WERI-Rb-1 (cell line): ENCODE data around the gene PEAK1.

Source experiments
- DNase-seq: peaks from one replicate; pipeline ENCODE4 v3.0.0-alpha.2; 2020
- H3K27ac ChIP-seq: fragments of 250-450 bp; sonication (Bioruptor Pico); 2 replicates; pipeline ENCODE4 v1.5.1; 2020; ENCODE audit warnings: mild to moderate bottlenecking, moderate library complexity
- H3K27me3 ChIP-seq: fragments of 250-450 bp; sonication (Bioruptor Pico); 2 replicates; pipeline ENCODE4 v1.5.1; 2021; ENCODE audit warnings: mild to moderate bottlenecking, low read depth, moderate library complexity; ENCODE audit not compliant: insufficient read depth, severe bottlenecking
- H3K36me3 ChIP-seq: fragments of 250-450 bp; sonication (Bioruptor Pico); 2 replicates; pipeline ENCODE4 v1.5.1; 2020; ENCODE audit warnings: mild to moderate bottlenecking, moderate library complexity
- H3K4me3 ChIP-seq: 2 replicates; pipeline ENCODE4 v1.5.1; 2011; ENCODE audit warnings: low read depth, mild to moderate bottlenecking, control low read depth, low read length
- H3K9me3 ChIP-seq: fragments of 250-450 bp; sonication (Bioruptor Pico); 2 replicates; pipeline ENCODE4 v1.5.1; 2021; ENCODE audit warnings: mild to moderate bottlenecking, moderate library complexity; ENCODE audit not compliant: severe bottlenecking
- TF ChIP-seq, protein P1 (sequence below): IDR thresholded peaks from 2 replicates; pipeline ENCODE4 v1.5.1; 2011; ENCODE audit warnings: low read depth, mild to moderate bottlenecking, control low read depth, inconsistent platforms, low read length

PEAK1 gene

DNA sequence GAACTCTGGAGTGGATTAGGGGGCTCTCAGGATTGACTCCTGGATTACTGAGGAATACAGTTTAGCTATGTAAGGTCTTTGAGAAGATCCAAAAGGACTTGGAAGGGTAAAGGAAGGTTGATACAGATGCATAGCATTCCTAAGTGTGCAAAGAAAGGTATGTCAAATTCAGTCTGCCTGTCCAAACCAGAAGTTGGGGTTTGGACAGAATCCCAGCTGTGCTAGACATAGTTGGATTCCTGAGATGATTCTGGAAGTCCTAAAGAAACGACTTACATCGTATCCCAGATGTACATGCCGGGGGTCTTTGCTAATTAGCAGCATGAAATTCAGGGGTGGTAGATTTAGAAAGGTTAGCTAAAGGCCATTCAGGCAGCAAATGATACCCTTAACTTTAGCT lies 251.3 kb downstream of the PEAK1 start:
- TF ChIP-seq, protein P1, sequence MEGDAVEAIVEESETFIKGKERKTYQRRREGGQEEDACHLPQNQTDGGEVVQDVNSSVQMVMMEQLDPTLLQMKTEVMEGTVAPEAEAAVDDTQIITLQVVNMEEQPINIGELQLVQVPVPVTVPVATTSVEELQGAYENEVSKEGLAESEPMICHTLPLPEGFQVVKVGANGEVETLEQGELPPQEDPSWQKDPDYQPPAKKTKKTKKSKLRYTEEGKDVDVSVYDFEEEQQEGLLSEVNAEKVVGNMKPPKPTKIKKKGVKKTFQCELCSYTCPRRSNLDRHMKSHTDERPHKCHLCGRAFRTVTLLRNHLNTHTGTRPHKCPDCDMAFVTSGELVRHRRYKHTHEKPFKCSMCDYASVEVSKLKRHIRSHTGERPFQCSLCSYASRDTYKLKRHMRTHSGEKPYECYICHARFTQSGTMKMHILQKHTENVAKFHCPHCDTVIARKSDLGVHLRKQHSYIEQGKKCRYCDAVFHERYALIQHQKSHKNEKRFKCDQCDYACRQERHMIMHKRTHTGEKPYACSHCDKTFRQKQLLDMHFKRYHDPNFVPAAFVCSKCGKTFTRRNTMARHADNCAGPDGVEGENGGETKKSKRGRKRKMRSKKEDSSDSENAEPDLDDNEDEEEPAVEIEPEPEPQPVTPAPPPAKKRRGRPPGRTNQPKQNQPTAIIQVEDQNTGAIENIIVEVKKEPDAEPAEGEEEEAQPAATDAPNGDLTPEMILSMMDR = no peak
- Histone ChIP-seq H3K36me3 (no peaks in the 10 kb centered on the region), H3K9me3 (no peaks in the 10 kb centered on the region), H3K4me3 (no peak overlapping the region), H3K27ac (no peak overlapping the region), H3K27me3 (no peaks in the 10 kb centered on the region)
- no peak for DNase-seq

DNA sequence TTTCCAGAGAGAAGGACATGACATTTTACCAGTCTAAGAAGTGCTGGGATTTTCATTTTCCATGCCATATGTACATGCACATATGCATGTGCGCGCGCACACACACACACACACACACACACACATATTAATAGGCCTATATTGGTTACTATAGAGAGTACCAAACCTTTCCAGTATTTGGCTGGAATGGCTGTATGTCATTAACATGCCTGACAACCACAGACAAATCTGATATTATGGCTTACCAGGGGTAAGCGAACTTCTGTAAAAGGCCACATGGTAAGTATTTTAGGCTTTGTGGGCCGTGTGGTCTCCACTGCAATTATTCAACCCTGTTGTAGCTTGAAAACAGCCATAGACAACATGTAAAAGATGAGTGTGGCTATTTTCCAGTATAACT lies 251.8 kb downstream of the PEAK1 start:
- Histone ChIP-seq H3K27ac (no peak overlapping the region), H3K9me3 (no peaks in the 10 kb centered on the region), H3K4me3 (no peak overlapping the region), H3K36me3 (no peaks in the 10 kb centered on the region), H3K27me3 (no peaks in the 10 kb centered on the region)
- DNase-seq = no peak
- TF ChIP-seq, protein P1 = no peak

DNA sequence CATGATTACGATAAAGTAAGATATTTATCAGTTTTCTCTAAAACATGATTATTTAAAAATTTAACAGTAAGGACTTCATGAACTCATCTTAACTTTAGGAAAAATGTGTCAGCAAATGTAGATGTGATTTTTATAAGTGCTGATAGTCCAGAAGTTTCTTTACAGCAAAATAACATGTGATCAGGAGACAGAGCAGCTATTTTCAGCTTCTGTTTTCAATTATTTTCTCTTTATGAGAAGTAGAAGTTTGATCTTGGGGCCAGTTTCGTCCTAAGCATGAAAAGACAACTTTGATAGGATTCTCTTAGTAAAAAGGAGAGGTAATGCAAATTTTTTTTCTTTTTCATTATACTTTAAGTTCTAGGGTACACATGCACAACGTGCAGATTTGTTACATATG lies 252.5 kb downstream of the PEAK1 start:
- DNase-seq = no peak
- TF ChIP-seq, protein P1 = no peak
- Histone ChIP-seq H3K4me3 (no peak overlapping the region), H3K27ac (no peak overlapping the region), H3K27me3 (no peaks in the 10 kb centered on the region), H3K36me3 (no peaks in the 10 kb centered on the region), H3K9me3 (no peaks in the 10 kb centered on the region)

DNA sequence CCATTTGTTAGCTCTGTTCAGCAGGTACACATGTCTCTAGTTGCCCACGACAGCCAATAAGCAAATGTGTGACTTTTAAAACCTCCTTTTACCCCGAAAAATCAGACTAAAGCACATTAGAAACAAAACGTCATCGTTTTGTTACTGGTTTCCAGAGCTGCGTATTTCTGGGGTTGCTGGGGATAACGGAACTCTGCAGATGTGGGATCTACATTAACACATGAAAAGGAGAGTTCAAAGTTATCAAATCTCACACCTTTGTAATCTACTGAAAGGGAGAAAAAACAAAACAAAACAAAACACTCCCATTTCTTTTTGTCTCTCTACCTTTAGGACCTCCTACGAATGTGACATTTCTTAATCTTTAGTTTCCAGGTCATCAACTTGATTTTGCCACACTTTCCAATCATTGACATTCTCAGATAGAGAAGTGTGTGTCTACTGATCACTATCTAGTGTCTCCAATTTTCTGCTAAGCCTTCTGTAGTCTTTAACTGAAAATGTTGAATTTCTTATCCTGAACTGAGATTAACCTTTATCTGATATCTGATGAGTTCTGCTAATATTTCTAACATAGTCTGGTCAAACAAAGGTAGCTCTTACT lies 256.0 kb downstream of the PEAK1 start:
- TF ChIP-seq, protein P1 = no peak
- Histone ChIP-seq H3K27me3 (no peaks in the 10 kb centered on the region), H3K9me3 (no peaks in the 10 kb centered on the region), H3K27ac (no peak overlapping the region), H3K36me3 (no peaks in the 10 kb centered on the region), H3K4me3 (no peak overlapping the region)
- no peak for DNase-seq

DNA sequence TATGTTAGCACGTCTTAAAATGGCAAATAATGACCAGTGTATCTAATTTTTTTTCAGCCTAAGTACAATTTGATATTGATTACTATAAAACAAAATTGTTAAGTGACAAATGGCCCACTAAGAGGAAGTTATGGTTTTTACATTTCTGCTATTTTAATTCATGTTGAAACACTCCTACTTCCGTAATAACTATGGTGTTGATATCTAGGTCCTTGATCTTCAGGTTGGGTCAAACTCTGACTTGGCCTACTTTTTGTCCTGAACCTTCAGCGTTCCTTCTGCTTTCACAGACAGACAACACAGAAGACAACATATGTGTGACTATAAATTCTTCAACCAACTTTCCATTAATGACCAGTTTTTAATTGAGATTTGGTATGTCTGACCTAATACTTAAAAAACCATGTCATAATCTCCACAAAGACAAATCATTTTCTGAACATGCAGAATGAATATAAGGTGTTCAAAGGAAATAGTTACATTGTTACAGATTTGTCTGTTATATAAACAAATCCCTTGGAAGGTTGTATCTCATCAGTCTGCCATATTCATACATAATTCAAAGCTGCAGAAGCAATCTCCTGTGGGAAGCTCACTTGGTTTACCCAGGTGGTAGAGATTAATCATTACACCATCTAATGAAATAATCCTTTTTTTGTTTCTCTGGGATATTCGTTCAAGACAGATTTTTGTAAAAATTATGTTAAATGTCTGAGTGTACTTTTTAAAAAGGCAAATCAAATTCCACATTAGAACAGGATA lies 256.9 kb downstream of the PEAK1 start:
- Histone ChIP-seq H3K9me3 (no peaks in the 10 kb centered on the region), H3K27ac (no peak overlapping the region), H3K36me3 (no peaks in the 10 kb centered on the region), H3K27me3 (no peaks in the 10 kb centered on the region), H3K4me3 (no peak overlapping the region)
- DNase-seq = no peak
- TF ChIP-seq, protein P1 = no peak
